ENCODE measurements around the gene HELLS. TPM values are rescaled to one million over a fixed set of nuclear protein-coding genes. Genes with fewer than 3 reads are reported as not detected.
"Not testable (repeated sequence)": the region's sequence is repeated elsewhere in the genome, so short reads cannot be mapped to it uniquely, and the experiment has no call there.

Gene HELLS
- total RNA-seq, 2 experiments from 2014 or later = 118 to 154 TPM

DNA sequence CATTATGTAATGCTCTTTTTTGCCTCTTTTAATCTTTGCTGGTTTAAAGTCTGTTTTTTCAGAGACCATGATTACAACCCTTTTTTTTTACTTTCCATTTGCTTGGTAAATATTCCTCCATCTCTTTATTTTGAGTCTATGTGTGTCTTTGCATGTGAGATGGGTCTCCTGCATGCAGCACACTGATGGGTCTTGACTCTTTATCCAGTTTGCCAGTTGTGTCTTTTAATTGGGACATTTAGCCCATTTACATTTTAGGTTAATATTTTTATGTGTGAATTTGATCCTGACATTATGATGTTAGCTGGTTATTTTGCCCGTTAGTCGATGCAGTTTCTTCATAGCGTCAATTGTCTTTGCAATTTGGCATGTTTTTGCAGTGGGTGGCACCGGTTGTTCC is 92.5 kb downstream of the HELLS start:
- H3K9me3 Mint-ChIP-seq (ENCODE audit: low read depth) = peaks cover 15% of the 10 kb centered on the region
- H3K27ac Mint-ChIP-seq; H3K36me3 Mint-ChIP-seq (ENCODE audit: low read depth); H3K4me3 Mint-ChIP-seq; intact Hi-C loops (cut with DNase I, micrococcal nuclease); DNase-seq; POLR2A ChIA-PET; ATAC-seq; CTCF ChIA-PET; H3K27me3 Mint-ChIP-seq; H3K4me1 Mint-ChIP-seq: not testable (repeated sequence)

DNA sequence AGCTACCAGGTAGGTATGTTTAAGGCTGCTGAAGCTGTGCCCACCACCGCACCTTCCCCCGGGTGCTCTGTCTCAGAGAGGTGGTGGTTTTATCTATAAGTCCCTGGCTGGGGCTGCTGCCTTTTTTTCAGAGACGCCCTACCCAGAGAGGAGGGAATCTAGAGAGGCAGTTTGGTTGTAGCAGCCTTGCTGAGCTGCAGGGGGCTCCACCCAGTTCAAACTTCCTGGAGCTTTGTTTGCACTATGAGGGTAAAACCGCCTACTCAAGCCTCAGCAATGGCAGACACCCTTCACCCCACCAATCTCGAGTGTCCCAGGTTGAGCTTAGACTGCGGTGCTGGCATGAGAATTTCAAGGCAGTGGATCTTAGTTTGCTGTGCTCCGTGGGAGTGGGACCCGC is 94.3 kb downstream of the HELLS start:
- POLR2A ChIA-PET = no interaction called here
- H3K4me3 Mint-ChIP-seq = no peak overlapping the region
- CTCF ChIA-PET = no interaction called here
- no peak overlapping the region for H3K27ac Mint-ChIP-seq
- peaks cover 15% of the 10 kb centered on the region for H3K9me3 Mint-ChIP-seq (ENCODE audit: low read depth)
- H3K4me1 Mint-ChIP-seq = no peaks in the 10 kb centered on the region
- H3K36me3 Mint-ChIP-seq (ENCODE audit: low read depth) = peaks cover 1% of the 10 kb centered on the region
- peaks cover 9% of the 10 kb centered on the region for H3K27me3 Mint-ChIP-seq
- intact Hi-C loops (cut with DNase I, micrococcal nuclease) = no loop called here
- ATAC-seq (no peak), DNase-seq (no peak)

DNA sequence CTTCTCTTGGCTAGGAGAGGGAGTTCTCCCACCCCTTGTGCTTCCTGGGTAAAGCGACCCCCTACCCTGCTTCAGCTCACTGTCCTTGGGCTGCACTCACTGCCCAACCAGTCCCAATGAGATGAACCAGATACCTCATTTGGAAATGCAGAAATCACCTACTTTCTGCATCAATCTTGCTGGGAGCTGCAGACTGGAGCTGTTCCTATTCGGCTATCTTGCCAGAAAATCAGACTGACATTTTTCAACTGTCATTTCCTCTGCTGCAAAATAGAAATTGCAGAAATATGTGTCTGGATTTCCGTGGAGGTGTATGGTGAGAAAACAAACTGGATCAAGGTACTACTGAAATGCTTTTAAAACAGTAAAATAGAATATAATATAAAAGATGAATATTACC is 95.0 kb downstream of the HELLS start:
- H3K27me3 Mint-ChIP-seq = peaks cover 9% of the 10 kb centered on the region
- CTCF ChIA-PET = interaction anchor here (1.2 kb wide), 1 partner anchor 13 kb away, joined by 3 read pairs; no protein-coding TSS in a partner anchor

DNA sequence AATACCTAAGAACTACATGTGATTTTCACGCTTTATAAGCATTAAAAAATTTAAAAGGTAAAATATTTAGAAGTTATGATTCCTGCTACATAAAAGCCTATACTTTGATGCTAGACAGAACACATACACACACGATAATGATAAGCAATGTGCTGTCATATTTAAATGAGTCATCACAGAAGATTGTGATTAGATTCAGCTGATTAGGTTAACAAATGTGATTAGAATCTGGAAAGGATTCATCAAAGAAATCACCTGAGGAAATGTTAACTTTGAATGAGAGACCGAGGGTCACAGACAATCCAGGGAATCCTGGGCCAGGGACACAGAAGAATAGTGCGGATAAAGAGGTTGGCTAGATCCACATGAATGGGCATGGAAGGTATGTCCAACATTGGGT is 95.9 kb downstream of the HELLS start:
- intact Hi-C loops (cut with DNase I, micrococcal nuclease) = no loop called here
- CTCF ChIA-PET = interaction anchor here (0.6 to 1.2 kb wide), 3 partner anchors 14 to 258 kb away, joined by 3 read pairs; no protein-coding TSS in a partner anchor
- Mint-ChIP-seq H3K27ac (no peak overlapping the region), H3K27me3 (peaks cover 9% of the 10 kb centered on the region), H3K9me3 (ENCODE audit: low read depth) (peaks cover 15% of the 10 kb centered on the region), H3K36me3 (ENCODE audit: low read depth) (peaks cover 1% of the 10 kb centered on the region), H3K4me1 (no peaks in the 10 kb centered on the region), H3K4me3 (no peak overlapping the region)
- POLR2A ChIA-PET = no interaction called here
- ATAC-seq = no peak
- DNase-seq = no peak

More for the DNA sequence above, 95.0 kb downstream of the HELLS start:
- H3K4me1 Mint-ChIP-seq = no peaks in the 10 kb centered on the region
- H3K9me3 Mint-ChIP-seq (ENCODE audit: low read depth) = peaks cover 15% of the 10 kb centered on the region
- H3K27ac Mint-ChIP-seq = no peak overlapping the region
- DNase-seq = no peak
- intact Hi-C loops (cut with DNase I, micrococcal nuclease) = no loop called here
- POLR2A ChIA-PET = interaction anchor here (0.6 kb wide), 1 partner anchor 87 kb away, joined by 6 read pairs; no protein-coding TSS in a partner anchor
- H3K4me3 Mint-ChIP-seq = no peak overlapping the region
- H3K36me3 Mint-ChIP-seq (ENCODE audit: low read depth) = peaks cover 1% of the 10 kb centered on the region
- ATAC-seq = no peak

DNA sequence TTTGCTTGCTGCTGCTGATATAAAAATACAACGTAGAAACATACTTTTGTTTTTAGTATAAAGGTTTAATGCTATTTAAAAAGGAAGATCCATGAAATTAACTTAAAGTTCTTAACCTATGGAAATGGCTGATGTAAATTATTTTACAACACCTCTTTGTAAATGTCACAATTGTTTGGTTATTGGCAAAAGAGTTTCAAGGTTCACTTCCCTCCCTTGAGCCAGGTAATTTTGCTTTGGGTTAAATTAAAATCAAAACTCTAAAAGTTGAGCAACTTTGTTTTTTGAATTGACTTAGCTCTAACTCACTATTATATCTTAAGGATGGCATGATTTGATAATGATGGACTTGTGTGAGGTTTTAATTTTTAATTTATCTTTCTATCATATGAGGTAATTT is 98.8 kb downstream of the HELLS start:
- Mint-ChIP-seq H3K27ac (no peak overlapping the region), H3K4me1 (no peaks in the 10 kb centered on the region), H3K4me3 (no peak overlapping the region), H3K36me3 (ENCODE audit: low read depth) (no peaks in the 10 kb centered on the region), H3K27me3 (peaks cover 2% of the 10 kb centered on the region), H3K9me3 (ENCODE audit: low read depth) (no peaks in the 10 kb centered on the region)
- ChIA-PET CTCF (no interaction called here), POLR2A (no interaction called here)
- intact Hi-C loops (cut with DNase I, micrococcal nuclease) = no loop called here
- no peak for DNase-seq
- ATAC-seq = no peak

DNA sequence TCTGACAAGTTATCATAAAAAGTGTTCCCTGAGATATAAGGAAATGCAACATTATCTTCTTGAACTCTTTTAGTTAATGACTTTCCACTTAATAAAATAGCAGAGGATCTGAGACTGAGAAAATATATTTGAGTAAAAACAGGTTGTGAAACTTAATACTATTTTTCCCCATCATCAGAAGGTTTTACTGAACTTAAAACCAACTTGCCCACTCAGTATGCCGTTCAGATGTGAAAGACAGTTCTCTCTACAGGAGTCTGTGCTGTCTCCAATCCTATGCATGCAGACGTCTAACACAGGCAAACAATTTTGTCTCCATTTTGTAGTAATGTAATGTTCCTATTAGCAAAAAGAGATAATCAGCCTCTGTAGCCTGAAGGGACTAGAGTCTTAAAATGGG is 99.7 kb downstream of the HELLS start:
- ATAC-seq = no peak
- intact Hi-C loops (cut with DNase I, micrococcal nuclease) = no loop called here
- peaks cover 2% of the 10 kb centered on the region for H3K27me3 Mint-ChIP-seq
- H3K36me3 Mint-ChIP-seq (ENCODE audit: low read depth) = no peaks in the 10 kb centered on the region
- no peak overlapping the region for H3K4me3 Mint-ChIP-seq
- DNase-seq = no peak
- H3K27ac Mint-ChIP-seq = no peak overlapping the region
- ChIA-PET CTCF (no interaction called here), POLR2A (no interaction called here)
- no peaks in the 10 kb centered on the region for H3K9me3 Mint-ChIP-seq (ENCODE audit: low read depth)
- H3K4me1 Mint-ChIP-seq = no peaks in the 10 kb centered on the region

Other genes with a start within 250 kb of the HELLS start
- 10 to 100 TPM; 50.7 to 53.7 TPM for gene NOC3L, start 182.8 kb upstream of the HELLS start, total RNA-seq
- under 1 TPM; 0.35 to 0.39 TPM for gene TBC1D12, start 143.2 kb upstream of the HELLS start, total RNA-seq
- gene CYP2C18, start 137.9 kb downstream of the HELLS start, total RNA-seq = under 1 TPM; 0.62 to 0.88 TPM
- not detected for gene CYP2C19, start 216.9 kb downstream of the HELLS start, total RNA-seq

Data from activated CD4-positive, alpha-beta T cell treated with anti-CD3 and anti-CD28 coated beads for 36 hours (primary cell).